T follicular helper cell (primary cell): ENCODE measurements around the gene SPATS2L.
A peak's percentile ranks its signal among the peaks of the same experiment; 100 is the strongest.

Source experiments
- DNase-seq: peaks from one replicate; pipeline ENCODE4 v3.0.0-alpha.2; 2020; ENCODE audit warnings: low read depth

Gene SPATS2L

GRCh38 chr2:200296118-200296517 lies 10.4 kb upstream of the SPATS2L start:
- no peak for DNase-seq

- no peak for DNase-seq
Observed at GRCh38 chr2:200297100-200297499, 9.4 kb upstream of the SPATS2L start.

- DNase-seq: no peak
Observed at GRCh38 chr2:200297989-200298388, 8.5 kb upstream of the SPATS2L start.

- DNase-seq: no peak
Observed at GRCh38 chr2:200298816-200299215, 7.7 kb upstream of the SPATS2L start.

- DNase-seq: no peak
Observed at GRCh38 chr2:200300065-200300464, 6.4 kb upstream of the SPATS2L start.

- no peak for DNase-seq
Observed at GRCh38 chr2:200300638-200301314, 5.7 kb upstream of the SPATS2L start.

GRCh38 chr2:200301953-200302858 lies 4.3 kb upstream of the SPATS2L start:
- no peak for DNase-seq

- no peak for DNase-seq
Observed at GRCh38 chr2:200302940-200303727, 3.4 kb upstream of the SPATS2L start.

- no peak for DNase-seq
Observed at GRCh38 chr2:200305797-200306195, 697 bp upstream of the SPATS2L start.

GRCh38 chr2:200306931-200307723 lies 634 bp downstream of the SPATS2L start:
- peak; percentile 3 for DNase-seq

- no peak for DNase-seq
Observed at GRCh38 chr2:200307724-200308545, 1.4 kb downstream of the SPATS2L start.

- no peak for DNase-seq
Observed at GRCh38 chr2:200308546-200309295, 2.2 kb downstream of the SPATS2L start.

- DNase-seq: no peak
Observed at GRCh38 chr2:200309296-200310049, 3.0 kb downstream of the SPATS2L start.

GRCh38 chr2:200310545-200310971 lies 4.1 kb downstream of the SPATS2L start:
- DNase-seq: no peak

- no peak for DNase-seq
Observed at GRCh38 chr2:200311139-200311538, 4.6 kb downstream of the SPATS2L start.

GRCh38 chr2:200314976-200315567 lies 8.6 kb downstream of the SPATS2L start:
- no peak for DNase-seq

- no peak for DNase-seq
Observed at GRCh38 chr2:200317975-200318374, 11.5 kb downstream of the SPATS2L start.

- DNase-seq: no peak
Observed at GRCh38 chr2:200318940-200319435, 12.5 kb downstream of the SPATS2L start.
